GM23338 (cell line): ENCODE results near the gene SMPDL3A. TPM values are rescaled to one million over a fixed set of nuclear protein-coding genes. Genes with fewer than 3 reads are reported as not detected.

ENCODE experiments used
- EZH2phosphoT487 ChIP-seq: fragments of 200-600 bp; sonication (generic); IDR thresholded peaks from one replicate; pipeline ENCODE4 v1.8.1; 2018; ENCODE audit warnings: antibody characterized with exemption; ENCODE audit not compliant: unreplicated experiment
- STAT1 ChIP-seq: IDR thresholded peaks from one replicate; pipeline ENCODE4 v1.6.1; 2016; ENCODE audit warnings: antibody characterized with exemption; ENCODE audit not compliant: unreplicated experiment
- ZNF331 ChIP-seq: fragments of 250-450 bp; sonication (Bioruptor Pico); IDR thresholded peaks from 2 replicates; pipeline ENCODE4 v1.5.0; 2020; ENCODE audit warnings: low read depth, mild to moderate bottlenecking, moderate library complexity
- ZNF462 ChIP-seq: fragments of 250-450 bp; sonication (Bioruptor Pico); IDR thresholded peaks from 2 replicates; pipeline ENCODE4 v1.5.0; 2020; ENCODE audit warnings: mild to moderate bottlenecking, moderate library complexity
- polyA plus RNA-seq: library from polyadenylated mRNA; unstranded; fragments of >200 nt; fragmentation: Nextera tagmentation; extraction: Ambion mirVana; gene quantifications from 2 replicates; pipeline ENCODE4 v1.2.1, GENCODE V29; 2016
- small RNA-seq: library from RNA; depleted of rRNA; stranded (forward); fragments of <200 nt; gene quantifications from one replicate; pipeline ENCODE3, GENCODE V24; 2014; ENCODE audit warnings: low replicate concordance
- total RNA-seq: library from RNA; depleted of rRNA; stranded (reverse); fragments of >200 nt; shearing (Covaris generic); gene quantifications from 2 replicates; pipeline ENCODE4 v1.2.3, GENCODE V29; 2014; rRNA removed
- TF ChIP-seq, protein P1 (sequence below): IDR thresholded peaks from 2 replicates; pipeline ENCODE4 v1.6.1; 2016; ENCODE audit warnings: antibody characterized with exemption

SMPDL3A gene
- total and polyA plus RNA-seq, 2 experiments from 2014 or later: 3.5 to 6.3 TPM

DNA sequence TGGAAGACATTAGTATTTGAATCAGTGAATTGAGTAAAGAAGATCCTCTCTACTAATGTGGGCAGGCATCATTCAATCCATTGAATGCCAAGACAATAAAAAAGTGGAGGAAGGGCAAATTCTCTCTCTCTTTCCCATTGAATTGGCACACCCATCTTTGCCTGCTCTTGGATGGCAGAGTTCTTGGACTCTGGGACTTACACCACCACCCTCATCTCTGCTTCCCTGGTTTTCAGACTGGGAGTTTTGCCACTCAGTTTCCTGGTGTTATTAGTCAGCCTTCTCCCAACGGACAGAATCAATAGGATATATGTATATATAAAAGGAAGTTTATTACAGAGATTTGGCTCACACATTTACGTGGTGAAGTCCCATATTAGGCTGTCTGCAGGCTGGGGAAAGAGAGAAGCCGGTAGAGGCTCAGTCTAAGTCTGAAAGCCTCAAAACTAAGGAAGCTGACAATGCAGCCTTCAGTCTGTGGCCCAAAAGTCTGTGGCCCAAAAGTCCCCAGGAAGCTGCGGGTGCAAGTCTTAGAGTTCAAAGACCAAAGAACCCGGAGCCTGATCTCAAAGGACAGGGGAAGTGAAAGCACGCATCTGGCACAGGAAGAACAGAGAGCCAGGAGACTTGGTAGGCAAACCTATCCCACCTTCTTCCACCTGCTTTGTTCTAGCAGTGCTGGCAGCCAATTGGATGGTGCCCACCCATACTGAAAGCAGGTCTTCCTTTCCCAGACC is 64.4 kb downstream of the SMPDL3A start (continued):
- TF ChIP-seq STAT1 (no peak), EZH2phosphoT487 (no peak), ZNF462 (no peak), ZNF331 (CRISPR knock-in tag) (no peak)
- TF ChIP-seq, protein P1, sequence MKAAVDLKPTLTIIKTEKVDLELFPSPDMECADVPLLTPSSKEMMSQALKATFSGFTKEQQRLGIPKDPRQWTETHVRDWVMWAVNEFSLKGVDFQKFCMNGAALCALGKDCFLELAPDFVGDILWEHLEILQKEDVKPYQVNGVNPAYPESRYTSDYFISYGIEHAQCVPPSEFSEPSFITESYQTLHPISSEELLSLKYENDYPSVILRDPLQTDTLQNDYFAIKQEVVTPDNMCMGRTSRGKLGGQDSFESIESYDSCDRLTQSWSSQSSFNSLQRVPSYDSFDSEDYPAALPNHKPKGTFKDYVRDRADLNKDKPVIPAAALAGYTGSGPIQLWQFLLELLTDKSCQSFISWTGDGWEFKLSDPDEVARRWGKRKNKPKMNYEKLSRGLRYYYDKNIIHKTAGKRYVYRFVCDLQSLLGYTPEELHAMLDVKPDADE: no peak

Small RNA genes within 50 kb of the gene (small RNA-seq; reads per million reads assigned to genes)
- not detected for gene RN7SL564P

Other genes with a start within 250 kb of the SMPDL3A start
- 170 TPM in 2 replicates for gene PKIB, start 178.9 kb upstream of the SMPDL3A start, total RNA-seq
- 125 and 128 TPM in 2 replicates for gene PKIB, start 178.9 kb upstream of the SMPDL3A start, polyA plus RNA-seq
- gene FABP7, start 9.5 kb upstream of the SMPDL3A start, total RNA-seq: 5.2 and 6.6 TPM in 2 replicates
- 14.5 and 15.7 TPM in 2 replicates for gene FABP7, start 9.5 kb upstream of the SMPDL3A start, polyA plus RNA-seq
- 0.27 and 0.66 TPM in 2 replicates for gene CLVS2, start 207.0 kb downstream of the SMPDL3A start, total RNA-seq
- 0.08 and 0.14 TPM in 2 replicates for gene CLVS2, start 207.0 kb downstream of the SMPDL3A start, polyA plus RNA-seq